ENCODE measurements around the gene PCGF5. TPM values are rescaled to one million over a fixed set of nuclear protein-coding genes. Genes with fewer than 3 reads are reported as not detected.

PCGF5 gene
- total RNA-seq, 1 experiment from 2014 or later, result 12.0 TPM

- H3K36me3 ChIP-seq (ENCODE audit: control insufficient read depth, insufficient read depth, low read length), result no peaks in the 10 kb centered on the region
- H3K27me3 ChIP-seq (replicated peaks; ENCODE audit: control insufficient read depth, insufficient read depth, low read length), result no peaks in the 10 kb centered on the region; the same call in 1 of the 2 replicates
- H3K4me3 ChIP-seq (ENCODE audit: low read depth, low read length), result no peak overlapping the region
- H3K36me3 Mint-ChIP-seq (ENCODE audit: insufficient read depth, unreplicated experiment), result no peaks in the 10 kb centered on the region
- no peaks in the 10 kb centered on the region for H3K9me3 Mint-ChIP-seq (ENCODE audit: unreplicated experiment)
- no peak overlapping the region for H3K27ac Mint-ChIP-seq (ENCODE audit: unreplicated experiment)
- no peak overlapping the region for H3K4me3 Mint-ChIP-seq (ENCODE audit: unreplicated experiment)
- no peaks in the 10 kb centered on the region for H3K9me3 ChIP-seq
- H3K4me1 ChIP-seq, result no peaks in the 10 kb centered on the region
- DNase-seq, result no peak
- ChIA-PET POLR2A (no interaction called here), CTCF (no interaction called here)
- BruUV-seq (replicated peaks), result no TSS peak
- intact Hi-C loops (cut with micrococcal nuclease; ENCODE audit: unreplicated experiment), result no loop called here
- peaks cover 12% of the 10 kb centered on the region for H3K27me3 Mint-ChIP-seq (ENCODE audit: insufficient read depth, unreplicated experiment)
- no peak for TF ChIP-seq CTCF (IDR thresholded peaks at IDR 0.05; ENCODE audit: insufficient read depth in 1 of 2, low read depth in 1 of 2, low read length in 1 of 2, severe bottlenecking in 1 of 2, unreplicated experiment in 1 of 2)
- H3K4me1 Mint-ChIP-seq (ENCODE audit: low read depth, unreplicated experiment), result no peaks in the 10 kb centered on the region
Measured at GRCh38 chr10:91206427-91206826, 14.0 kb upstream of the PCGF5 start.

GRCh38 chr10:91206837-91207474, 13.5 kb upstream of the PCGF5 start:
- no peak for TF ChIP-seq CTCF (IDR thresholded peaks at IDR 0.05; ENCODE audit: insufficient read depth in 1 of 2, low read depth in 1 of 2, low read length in 1 of 2, severe bottlenecking in 1 of 2, unreplicated experiment in 1 of 2)
- Mint-ChIP-seq H3K27ac (ENCODE audit: unreplicated experiment) (no peak overlapping the region), H3K4me3 (ENCODE audit: unreplicated experiment) (no peak overlapping the region), H3K27me3 (ENCODE audit: insufficient read depth, unreplicated experiment) (peaks cover 14% of the 10 kb centered on the region), H3K4me1 (ENCODE audit: low read depth, unreplicated experiment) (no peaks in the 10 kb centered on the region), H3K36me3 (ENCODE audit: insufficient read depth, unreplicated experiment) (no peaks in the 10 kb centered on the region), H3K9me3 (ENCODE audit: unreplicated experiment) (no peaks in the 10 kb centered on the region)
- CTCF ChIA-PET, result no interaction called here
- Histone ChIP-seq H3K4me3 (ENCODE audit: low read depth, low read length) (no peak overlapping the region), H3K9me3 (no peaks in the 10 kb centered on the region), H3K4me1 (no peaks in the 10 kb centered on the region), H3K36me3 (ENCODE audit: control insufficient read depth, insufficient read depth, low read length) (no peaks in the 10 kb centered on the region), H3K27me3 (replicated peaks; ENCODE audit: control insufficient read depth, insufficient read depth, low read length) (no peaks in the 10 kb centered on the region; the same call in 1 of the 2 replicates)
- BruUV-seq (replicated peaks), result no TSS peak
- POLR2A ChIA-PET, result no interaction called here
- intact Hi-C loops (cut with micrococcal nuclease; ENCODE audit: unreplicated experiment), result no loop called here
- DNase-seq, result no peak

- peaks cover 11% of the 10 kb centered on the region for H3K27me3 Mint-ChIP-seq (ENCODE audit: insufficient read depth, unreplicated experiment)
- ChIA-PET POLR2A (no interaction called here), CTCF (no interaction called here)
- no peaks in the 10 kb centered on the region for H3K9me3 Mint-ChIP-seq (ENCODE audit: unreplicated experiment)
- no peak for TF ChIP-seq CTCF (IDR thresholded peaks at IDR 0.05; ENCODE audit: insufficient read depth in 1 of 2, low read depth in 1 of 2, low read length in 1 of 2, severe bottlenecking in 1 of 2, unreplicated experiment in 1 of 2)
- no peaks in the 10 kb centered on the region for H3K4me1 Mint-ChIP-seq (ENCODE audit: low read depth, unreplicated experiment)
- no peak overlapping the region for H3K4me3 ChIP-seq (ENCODE audit: low read depth, low read length)
- H3K9me3 ChIP-seq, result no peaks in the 10 kb centered on the region
- H3K36me3 Mint-ChIP-seq (ENCODE audit: insufficient read depth, unreplicated experiment), result no peaks in the 10 kb centered on the region
- H3K4me3 Mint-ChIP-seq (ENCODE audit: unreplicated experiment), result no peak overlapping the region
- no peak overlapping the region for H3K27ac Mint-ChIP-seq (ENCODE audit: unreplicated experiment)
- no peaks in the 10 kb centered on the region for H3K4me1 ChIP-seq
- DNase-seq, result no peak
- no peaks in the 10 kb centered on the region for H3K36me3 ChIP-seq (ENCODE audit: control insufficient read depth, insufficient read depth, low read length)
- no TSS peak for BruUV-seq (replicated peaks)
- intact Hi-C loops (cut with micrococcal nuclease; ENCODE audit: unreplicated experiment), result no loop called here
- no peaks in the 10 kb centered on the region; the same call in 1 of the 2 replicates for H3K27me3 ChIP-seq (replicated peaks; ENCODE audit: control insufficient read depth, insufficient read depth, low read length)
Measured at GRCh38 chr10:91208642-91209041, 11.8 kb upstream of the PCGF5 start.
